WTC11 (cell line): ENCODE measurements around the gene TMC3. TPM values are rescaled to one million over a fixed set of nuclear protein-coding genes. Genes with fewer than 3 reads are reported as not detected.

Experiments used
- ATAC-seq: fragments of 200-7000 bp; cut with Tn5 transposase; 2 replicates; pipeline ENCODE4 v1.10.0; 2021; ENCODE audit warnings: mild to moderate bottlenecking, moderate library complexity
- CTCF ChIA-PET: fragments of 300-600 bp; sonication (Branson Sonifier 250); formaldehyde crosslinking; loops from one replicate; lab custom pipeline; 2021; ENCODE audit warnings: antibody characterized with exemption; lab: Charles Lee
- POLR2A ChIA-PET: fragments of 350-600 bp; sonication (Branson Sonifier 250); formaldehyde crosslinking; loops from one replicate; lab custom pipeline; 2021; ENCODE audit warnings: antibody characterized with exemption; lab: Charles Lee
- DNase-seq: peaks from one replicate; pipeline ENCODE4 v3.0.0; 2021; ENCODE audit warnings: low spot score
- H3K27ac Mint-ChIP-seq: 2 replicates; pipeline ENCODE4 v1.8.0; 2021; ENCODE audit warnings: mixed read lengths
- H3K27me3 Mint-ChIP-seq: 2 replicates; pipeline ENCODE4 v1.8.0; 2021; ENCODE audit warnings: low read depth, mild to moderate bottlenecking, moderate library complexity, mixed read lengths
- H3K36me3 Mint-ChIP-seq: 2 replicates; pipeline ENCODE4 v1.8.0; 2021; ENCODE audit warnings: mixed read lengths
- H3K4me1 Mint-ChIP-seq: 2 replicates; pipeline ENCODE4 v1.8.0; 2022; ENCODE audit warnings: mixed read lengths
- H3K4me3 Mint-ChIP-seq: 2 replicates; pipeline ENCODE4 v1.8.0; 2021; ENCODE audit warnings: mild to moderate bottlenecking, moderate library complexity, mixed read lengths
- H3K9me3 Mint-ChIP-seq: 2 replicates; pipeline ENCODE4 v1.8.0; 2021; ENCODE audit warnings: mixed read lengths
- ATF1 ChIP-seq: sonication (generic); formaldehyde crosslinking; IDR thresholded peaks from 2 replicates; pipeline ENCODE4 v1.8.1; 2023; ENCODE audit warnings: mild to moderate bottlenecking, moderate library complexity, missing genetic modification reagents
- CREB1 ChIP-seq: sonication (generic); formaldehyde crosslinking; IDR thresholded peaks from 2 replicates; pipeline ENCODE4 v1.8.0; 2023; ENCODE audit warnings: mild to moderate bottlenecking, missing genetic modification reagents
- ELF4 ChIP-seq: sonication (generic); formaldehyde crosslinking; IDR thresholded peaks from 2 replicates; pipeline ENCODE4 v1.8.1; 2022; ENCODE audit warnings: low read depth, mild to moderate bottlenecking, moderate library complexity, missing genetic modification reagents
- FOXJ3 ChIP-seq: sonication (generic); formaldehyde crosslinking; IDR thresholded peaks from 2 replicates; pipeline ENCODE4 v1.9.0; 2021; ENCODE audit warnings: missing genetic modification reagents, mild to moderate bottlenecking, borderline replicate concordance
- FOXP1 ChIP-seq: sonication (generic); formaldehyde crosslinking; IDR thresholded peaks from 2 replicates; pipeline ENCODE4 v1.8.0; 2022; ENCODE audit warnings: missing genetic modification reagents, mild to moderate bottlenecking, moderate library complexity, borderline replicate concordance
- JUN ChIP-seq: sonication (generic); formaldehyde crosslinking; IDR thresholded peaks from 2 replicates; pipeline ENCODE4 v1.8.0; 2023; ENCODE audit warnings: mild to moderate bottlenecking, missing genetic modification reagents
- NR2C2 ChIP-seq: sonication (generic); formaldehyde crosslinking; IDR thresholded peaks from 2 replicates; pipeline ENCODE4 v1.8.0; 2022; ENCODE audit warnings: mild to moderate bottlenecking, missing genetic modification reagents
- OVOL2 ChIP-seq: fragments of 250-450 bp; sonication (Bioruptor Pico); IDR thresholded peaks from 2 replicates; pipeline ENCODE4 v1.9.0; 2021; ENCODE audit warnings: mild to moderate bottlenecking, borderline replicate concordance
- TCF7 ChIP-seq: sonication (generic); formaldehyde crosslinking; IDR thresholded peaks from 2 replicates; pipeline ENCODE4 v1.8.0; 2022; ENCODE audit warnings: mild to moderate bottlenecking, low read depth, missing genetic modification reagents, moderate library complexity
- TEAD4 ChIP-seq: sonication (generic); formaldehyde crosslinking; IDR thresholded peaks from 2 replicates; pipeline ENCODE4 v1.8.0; 2022; ENCODE audit warnings: mild to moderate bottlenecking, missing genetic modification reagents
- ZNF232 ChIP-seq: sonication (generic); formaldehyde crosslinking; IDR thresholded peaks from 2 replicates; pipeline ENCODE4 v1.8.0; 2022; ENCODE audit warnings: mild to moderate bottlenecking, missing genetic modification reagents
- ZNF317 ChIP-seq: sonication (generic); formaldehyde crosslinking; IDR thresholded peaks from 2 replicates; pipeline ENCODE4 v1.8.1; 2023; ENCODE audit warnings: low read depth, mild to moderate bottlenecking, moderate library complexity, missing genetic modification reagents, borderline replicate concordance
- ZNF416 ChIP-seq: fragments of 250-450 bp; sonication (Bioruptor Pico); IDR thresholded peaks from 2 replicates; pipeline ENCODE4 v1.9.0; 2021; ENCODE audit warnings: mild to moderate bottlenecking, inconsistent platforms
- ZNF423 ChIP-seq: fragments of 250-450 bp; sonication (Bioruptor Pico); IDR thresholded peaks from 2 replicates; pipeline ENCODE4 v2.1.2; 2022; ENCODE audit warnings: mild to moderate bottlenecking, moderate library complexity
- total RNA-seq: library from RNA; stranded (reverse); gene quantifications from 3 replicates; pipeline ENCODE4 v1.2.3, GENCODE V29; 2021
- TF ChIP-seq, protein P1 (sequence below): sonication (generic); formaldehyde crosslinking; IDR thresholded peaks from 2 replicates; pipeline ENCODE4 v1.8.1; 2022; ENCODE audit warnings: low read depth, missing genetic modification reagents, borderline replicate concordance
- TF ChIP-seq, protein P2 (sequence below): sonication (generic); formaldehyde crosslinking; IDR thresholded peaks from 2 replicates; pipeline ENCODE4 v1.8.0; 2022; ENCODE audit warnings: mild to moderate bottlenecking, missing genetic modification reagents
- TF ChIP-seq, protein P3 (sequence below): sonication (generic); formaldehyde crosslinking; IDR thresholded peaks from 2 replicates; pipeline ENCODE4 v1.8.1; 2023; ENCODE audit warnings: mild to moderate bottlenecking, missing genetic modification reagents, moderate library complexity
- TF ChIP-seq, protein P4 (sequence below): sonication (generic); formaldehyde crosslinking; IDR thresholded peaks from 2 replicates; pipeline ENCODE4 v1.8.0; 2022; ENCODE audit warnings: mild to moderate bottlenecking, missing genetic modification reagents
- TF ChIP-seq, protein P5 (sequence below): fragments of 200-600 bp; IDR thresholded peaks from 2 replicates; pipeline ENCODE4 v1.8.0; 2022; ENCODE audit warnings: antibody characterized with exemption
- TF ChIP-seq, protein P6 (sequence below): sonication (generic); formaldehyde crosslinking; IDR thresholded peaks from 2 replicates; pipeline ENCODE4 v1.8.1; 2022; ENCODE audit warnings: mild to moderate bottlenecking, moderate library complexity, missing genetic modification reagents

Gene TMC3
- total RNA-seq, 1 experiment from 2014 or later = not detected

DNA sequence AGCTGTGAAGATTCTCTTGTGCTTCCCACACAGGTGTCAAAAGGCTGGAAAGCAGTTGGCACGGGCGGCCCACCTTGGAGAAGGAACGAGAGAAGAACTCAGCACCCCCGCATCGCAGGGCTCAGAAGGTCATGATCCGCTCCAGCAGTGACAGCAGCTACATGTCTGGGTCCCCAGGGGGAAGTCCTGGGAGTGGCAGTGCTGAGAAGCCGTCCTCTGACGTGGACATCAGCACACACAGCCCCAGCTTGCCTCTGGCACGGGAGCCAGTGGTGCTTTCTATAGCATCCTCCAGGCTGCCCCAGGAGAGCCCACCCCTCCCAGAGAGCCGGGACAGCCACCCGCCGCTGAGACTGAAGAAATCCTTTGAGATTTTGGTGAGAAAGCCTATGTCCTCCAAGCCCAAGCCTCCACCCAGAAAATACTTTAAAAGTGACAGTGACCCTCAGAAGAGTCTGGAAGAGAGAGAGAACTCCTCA, 81.5 kb downstream of the TMC3 start (continued):
- TF ChIP-seq, protein P1, sequence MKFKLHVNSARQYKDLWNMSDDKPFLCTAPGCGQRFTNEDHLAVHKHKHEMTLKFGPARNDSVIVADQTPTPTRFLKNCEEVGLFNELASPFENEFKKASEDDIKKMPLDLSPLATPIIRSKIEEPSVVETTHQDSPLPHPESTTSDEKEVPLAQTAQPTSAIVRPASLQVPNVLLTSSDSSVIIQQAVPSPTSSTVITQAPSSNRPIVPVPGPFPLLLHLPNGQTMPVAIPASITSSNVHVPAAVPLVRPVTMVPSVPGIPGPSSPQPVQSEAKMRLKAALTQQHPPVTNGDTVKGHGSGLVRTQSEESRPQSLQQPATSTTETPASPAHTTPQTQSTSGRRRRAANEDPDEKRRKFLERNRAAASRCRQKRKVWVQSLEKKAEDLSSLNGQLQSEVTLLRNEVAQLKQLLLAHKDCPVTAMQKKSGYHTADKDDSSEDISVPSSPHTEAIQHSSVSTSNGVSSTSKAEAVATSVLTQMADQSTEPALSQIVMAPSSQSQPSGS = no peak

DNA sequence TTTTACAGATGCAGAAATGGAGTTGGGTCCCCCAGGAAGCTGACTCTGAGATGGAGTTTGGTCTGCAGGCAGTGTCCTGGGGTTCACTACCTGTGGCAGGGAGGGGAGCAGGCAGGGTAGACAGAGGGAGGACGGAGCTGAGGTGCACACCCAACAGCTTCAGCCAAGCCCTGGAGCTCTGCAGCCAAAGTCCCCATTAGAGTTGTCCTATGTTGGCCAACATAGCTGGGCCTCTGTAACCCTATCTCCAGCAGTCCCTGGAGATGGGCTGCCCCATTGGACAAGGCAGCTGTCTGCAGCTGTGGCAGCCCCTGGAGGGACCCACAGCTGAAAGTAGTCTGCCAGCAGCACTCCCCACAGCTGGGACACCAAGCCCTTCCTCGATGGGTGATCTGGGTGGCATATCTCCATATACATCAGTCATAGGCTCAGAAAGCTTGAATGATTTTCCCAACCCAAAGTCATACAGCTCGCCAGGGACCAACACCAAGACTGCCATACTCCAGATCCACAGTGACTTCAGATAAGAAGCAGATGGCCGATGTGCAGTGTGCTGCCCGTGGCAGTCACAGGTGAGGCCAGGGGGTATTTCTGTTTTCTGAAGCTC, 82.0 kb downstream of the TMC3 start:
- Mint-ChIP-seq H3K4me3 (no peak overlapping the region), H3K36me3 (no peaks in the 10 kb centered on the region), H3K27me3 (peaks cover 8% of the 10 kb centered on the region), H3K27ac (no peak overlapping the region), H3K9me3 (no peaks in the 10 kb centered on the region), H3K4me1 (peaks cover 24% of the 10 kb centered on the region)
- no peak for TF ChIP-seq CREB1 (CRISPR knock-in tag)
- TF ChIP-seq ZNF317 = no peak
- TF ChIP-seq ZNF423 (CRISPR knock-in tag) = no peak
- TF ChIP-seq JUN (CRISPR knock-in tag) = no peak
- TF ChIP-seq TEAD4 = no peak
- TF ChIP-seq, protein P2, sequence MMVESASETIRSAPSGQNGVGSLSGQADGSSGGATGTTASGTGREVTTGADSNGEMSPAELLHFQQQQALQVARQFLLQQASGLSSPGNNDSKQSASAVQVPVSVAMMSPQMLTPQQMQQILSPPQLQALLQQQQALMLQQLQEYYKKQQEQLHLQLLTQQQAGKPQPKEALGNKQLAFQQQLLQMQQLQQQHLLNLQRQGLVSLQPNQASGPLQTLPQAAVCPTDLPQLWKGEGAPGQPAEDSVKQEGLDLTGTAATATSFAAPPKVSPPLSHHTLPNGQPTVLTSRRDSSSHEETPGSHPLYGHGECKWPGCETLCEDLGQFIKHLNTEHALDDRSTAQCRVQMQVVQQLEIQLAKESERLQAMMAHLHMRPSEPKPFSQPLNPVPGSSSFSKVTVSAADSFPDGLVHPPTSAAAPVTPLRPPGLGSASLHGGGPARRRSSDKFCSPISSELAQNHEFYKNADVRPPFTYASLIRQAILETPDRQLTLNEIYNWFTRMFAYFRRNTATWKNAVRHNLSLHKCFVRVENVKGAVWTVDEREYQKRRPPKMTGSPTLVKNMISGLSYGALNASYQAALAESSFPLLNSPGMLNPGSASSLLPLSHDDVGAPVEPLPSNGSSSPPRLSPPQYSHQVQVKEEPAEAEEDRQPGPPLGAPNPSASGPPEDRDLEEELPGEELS (CRISPR knock-in tag) = no peak
- TF ChIP-seq, protein P3, sequence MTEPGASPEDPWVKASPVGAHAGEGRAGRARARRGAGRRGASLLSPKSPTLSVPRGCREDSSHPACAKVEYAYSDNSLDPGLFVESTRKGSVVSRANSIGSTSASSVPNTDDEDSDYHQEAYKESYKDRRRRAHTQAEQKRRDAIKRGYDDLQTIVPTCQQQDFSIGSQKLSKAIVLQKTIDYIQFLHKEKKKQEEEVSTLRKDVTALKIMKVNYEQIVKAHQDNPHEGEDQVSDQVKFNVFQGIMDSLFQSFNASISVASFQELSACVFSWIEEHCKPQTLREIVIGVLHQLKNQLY (CRISPR knock-in tag) = no peak
- TF ChIP-seq OVOL2 = no peak
- no peak for TF ChIP-seq ZNF232 (CRISPR knock-in tag)
- TF ChIP-seq, protein P4, sequence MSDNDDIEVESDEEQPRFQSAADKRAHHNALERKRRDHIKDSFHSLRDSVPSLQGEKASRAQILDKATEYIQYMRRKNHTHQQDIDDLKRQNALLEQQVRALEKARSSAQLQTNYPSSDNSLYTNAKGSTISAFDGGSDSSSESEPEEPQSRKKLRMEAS (CRISPR knock-in tag) = no peak
- TF ChIP-seq NR2C2 (CRISPR knock-in tag) = no peak
- no peak for TF ChIP-seq FOXP1 (CRISPR knock-in tag)
- no peak for TF ChIP-seq ELF4
- TF ChIP-seq, protein P5, sequence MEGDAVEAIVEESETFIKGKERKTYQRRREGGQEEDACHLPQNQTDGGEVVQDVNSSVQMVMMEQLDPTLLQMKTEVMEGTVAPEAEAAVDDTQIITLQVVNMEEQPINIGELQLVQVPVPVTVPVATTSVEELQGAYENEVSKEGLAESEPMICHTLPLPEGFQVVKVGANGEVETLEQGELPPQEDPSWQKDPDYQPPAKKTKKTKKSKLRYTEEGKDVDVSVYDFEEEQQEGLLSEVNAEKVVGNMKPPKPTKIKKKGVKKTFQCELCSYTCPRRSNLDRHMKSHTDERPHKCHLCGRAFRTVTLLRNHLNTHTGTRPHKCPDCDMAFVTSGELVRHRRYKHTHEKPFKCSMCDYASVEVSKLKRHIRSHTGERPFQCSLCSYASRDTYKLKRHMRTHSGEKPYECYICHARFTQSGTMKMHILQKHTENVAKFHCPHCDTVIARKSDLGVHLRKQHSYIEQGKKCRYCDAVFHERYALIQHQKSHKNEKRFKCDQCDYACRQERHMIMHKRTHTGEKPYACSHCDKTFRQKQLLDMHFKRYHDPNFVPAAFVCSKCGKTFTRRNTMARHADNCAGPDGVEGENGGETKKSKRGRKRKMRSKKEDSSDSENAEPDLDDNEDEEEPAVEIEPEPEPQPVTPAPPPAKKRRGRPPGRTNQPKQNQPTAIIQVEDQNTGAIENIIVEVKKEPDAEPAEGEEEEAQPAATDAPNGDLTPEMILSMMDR = no peak
- TF ChIP-seq, protein P6, sequence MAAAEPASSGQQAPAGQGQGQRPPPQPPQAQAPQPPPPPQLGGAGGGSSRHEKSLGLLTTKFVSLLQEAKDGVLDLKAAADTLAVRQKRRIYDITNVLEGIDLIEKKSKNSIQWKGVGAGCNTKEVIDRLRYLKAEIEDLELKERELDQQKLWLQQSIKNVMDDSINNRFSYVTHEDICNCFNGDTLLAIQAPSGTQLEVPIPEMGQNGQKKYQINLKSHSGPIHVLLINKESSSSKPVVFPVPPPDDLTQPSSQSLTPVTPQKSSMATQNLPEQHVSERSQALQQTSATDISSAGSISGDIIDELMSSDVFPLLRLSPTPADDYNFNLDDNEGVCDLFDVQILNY (CRISPR knock-in tag) = no peak
- TF ChIP-seq ZNF416 (CRISPR knock-in tag) = no peak
- no peak for TF ChIP-seq TCF7 (CRISPR knock-in tag)
- no peak for TF ChIP-seq FOXJ3 (CRISPR knock-in tag)
- TF ChIP-seq ATF1 (CRISPR knock-in tag) = no peak
- no peak for ATAC-seq
- ChIA-PET CTCF (interaction anchor here (1.1 to 1.3 kb wide), 2 partner anchors 17 to 65 kb away, joined by 3 to 6 read pairs; no protein-coding TSS in a partner anchor), POLR2A (no interaction called here)
- DNase-seq = no peak
